Measurements from ENCODE around the gene IL4I1. TPM values are rescaled to one million over a fixed set of nuclear protein-coding genes. Genes with fewer than 3 reads are reported as not detected.
A peak's percentile ranks its signal among the peaks of the same experiment; 100 is the strongest.

Gene IL4I1
- total and polyA plus RNA-seq, 2 experiments from 2014 or later = 0.66 TPM; not detected in 1

DNA sequence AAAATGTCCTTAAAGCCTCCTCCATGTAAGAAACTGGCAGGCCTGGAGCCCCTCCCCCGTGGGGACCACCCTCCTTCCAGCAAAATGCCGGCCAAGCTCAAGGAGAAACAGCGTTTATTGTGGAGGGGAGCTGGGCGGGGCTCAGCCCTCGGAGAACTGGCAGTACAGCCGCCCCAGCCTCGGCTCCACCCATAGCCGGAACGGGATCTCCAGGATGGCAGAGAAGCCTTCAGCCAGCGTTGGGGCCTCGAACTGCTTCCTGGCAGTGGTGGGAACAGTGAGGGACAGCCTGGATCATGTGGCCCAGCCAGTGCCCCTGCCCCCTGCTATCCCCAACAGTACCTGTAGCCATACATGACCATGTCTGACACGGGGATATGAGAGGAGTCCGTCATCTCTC is 35.6 kb downstream of the IL4I1 start:
- in situ Hi-C loops (cut with MboI) = no loop called here
- H3K36me3 ChIP-seq (ENCODE audit: low read depth) = peaks cover 9% of the 10 kb centered on the region; the same call in 1 of the 2 replicates
- WGBS, 2 experiments (ENCODE audit: low coverage in 1 of 2, low lambda C conversion rate in 2 of 2, missing lambda C conversion rate in 2 of 2) = 39 to 46% methylated on average over 13 of the region's 13 CpGs

DNA sequence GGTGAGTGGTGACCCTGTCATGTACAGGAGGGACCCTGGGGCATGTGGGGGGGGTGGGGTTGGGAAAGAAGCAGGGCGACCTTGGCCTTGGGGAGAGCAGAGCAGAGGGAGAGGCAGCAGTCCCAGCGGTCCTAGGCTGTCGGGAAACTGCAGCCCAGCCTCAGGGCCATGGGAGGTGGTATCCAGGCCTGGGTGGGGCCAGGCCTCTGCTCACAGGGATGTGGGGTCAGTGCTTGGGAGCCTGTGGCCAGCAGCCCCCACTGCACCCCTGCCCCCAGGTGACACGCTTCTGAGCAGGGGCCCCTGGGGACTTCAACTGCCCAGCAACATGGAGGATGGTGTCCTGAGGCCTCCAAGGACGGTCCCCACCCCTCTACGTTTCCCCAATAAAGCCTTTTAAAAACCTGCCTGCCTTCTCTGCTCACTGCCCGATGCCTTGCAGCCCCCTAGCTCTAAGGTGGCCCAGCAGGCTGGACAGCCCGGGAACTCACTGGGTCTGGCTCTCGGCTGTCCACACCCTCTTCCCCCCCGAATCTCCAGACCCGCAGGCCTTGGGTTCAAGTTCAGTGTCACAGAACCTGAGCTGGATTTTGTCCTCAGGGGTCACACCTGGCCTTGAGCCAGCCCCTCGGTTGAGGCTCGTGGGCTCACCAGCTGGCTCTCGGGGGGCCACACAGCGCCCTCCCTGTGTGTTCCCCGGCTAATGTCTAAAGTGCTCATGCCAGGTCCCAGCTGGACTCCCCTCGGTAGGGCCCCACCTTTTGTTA is 36.2 kb downstream of the IL4I1 start:
- TF ChIP-seq EZH2 (IDR thresholded peaks at IDR 0.05; ENCODE audit: insufficient read depth, poor library complexity, severe bottlenecking) (no peak), EZH2phosphoT487 (IDR thresholded peaks at IDR 0.05; ENCODE audit: insufficient read depth, low read depth) (no peak)
- H3K4me3 ChIP-seq = no peak overlapping the region
- H3K79me2 ChIP-seq (ENCODE audit: insufficient read depth) = peaks cover 23% of the 10 kb centered on the region
- no peak overlapping the region for H3K27ac ChIP-seq
- in situ Hi-C loops (cut with MboI) = no loop called here
- H2AFZ ChIP-seq = no peak overlapping the region
- no peaks in the 10 kb centered on the region for H3K9me3 ChIP-seq (ENCODE audit: low read depth)
- H3K36me3 ChIP-seq (ENCODE audit: low read depth) = peaks cover 9% of the 10 kb centered on the region; the same call in 1 of the 2 replicates
- no peaks in the 10 kb centered on the region for H4K20me1 ChIP-seq (ENCODE audit: insufficient read depth)
- H3K4me1 ChIP-seq (ENCODE audit: insufficient read depth) = peaks cover 7% of the 10 kb centered on the region
- WGBS, 2 experiments (ENCODE audit: low coverage in 1 of 2, low lambda C conversion rate in 2 of 2, missing lambda C conversion rate in 2 of 2) = 69% methylated on average over 15 to 17 of the region's 17 CpGs
- no peaks in the 10 kb centered on the region for H3K27me3 ChIP-seq (replicated peaks; ENCODE audit: insufficient read depth)
- H3F3A ChIP-seq (ENCODE audit: insufficient read depth) = peaks cover 22% of the 10 kb centered on the region; the same call in 1 of the 2 replicates
- H3K9ac ChIP-seq = no peak overlapping the region
- DNase-seq = no peak
- H3K9me2 ChIP-seq (ENCODE audit: insufficient read depth) = no peaks in the 10 kb centered on the region
- H3K4me2 ChIP-seq (ENCODE audit: unreplicated experiment) = no peak overlapping the region

More for the DNA sequence above, 35.6 kb downstream of the IL4I1 start:
- no peaks in the 10 kb centered on the region for H3K9me3 ChIP-seq (ENCODE audit: low read depth)
- TF ChIP-seq EZH2phosphoT487 (IDR thresholded peaks at IDR 0.05; ENCODE audit: insufficient read depth, low read depth) (no peak), EZH2 (IDR thresholded peaks at IDR 0.05; ENCODE audit: insufficient read depth, poor library complexity, severe bottlenecking) (no peak)
- H4K20me1 ChIP-seq (ENCODE audit: insufficient read depth) = no peaks in the 10 kb centered on the region
- no peak overlapping the region for H3K4me3 ChIP-seq
- peaks cover 11% of the 10 kb centered on the region for H3K4me1 ChIP-seq (ENCODE audit: insufficient read depth)
- H3K4me2 ChIP-seq (ENCODE audit: unreplicated experiment) = no peak overlapping the region
- H3K27ac ChIP-seq = no peak overlapping the region
- peaks cover 26% of the 10 kb centered on the region for H3K79me2 ChIP-seq (ENCODE audit: insufficient read depth)
- H3K9ac ChIP-seq = no peak overlapping the region
- no peaks in the 10 kb centered on the region for H3K9me2 ChIP-seq (ENCODE audit: insufficient read depth)
- peak; percentile 34 for DNase-seq
- H3K27me3 ChIP-seq (replicated peaks; ENCODE audit: insufficient read depth) = no peaks in the 10 kb centered on the region
- no peak overlapping the region for H2AFZ ChIP-seq
- H3F3A ChIP-seq (ENCODE audit: insufficient read depth) = peaks cover 22% of the 10 kb centered on the region; the same call in 1 of the 2 replicates

DNA sequence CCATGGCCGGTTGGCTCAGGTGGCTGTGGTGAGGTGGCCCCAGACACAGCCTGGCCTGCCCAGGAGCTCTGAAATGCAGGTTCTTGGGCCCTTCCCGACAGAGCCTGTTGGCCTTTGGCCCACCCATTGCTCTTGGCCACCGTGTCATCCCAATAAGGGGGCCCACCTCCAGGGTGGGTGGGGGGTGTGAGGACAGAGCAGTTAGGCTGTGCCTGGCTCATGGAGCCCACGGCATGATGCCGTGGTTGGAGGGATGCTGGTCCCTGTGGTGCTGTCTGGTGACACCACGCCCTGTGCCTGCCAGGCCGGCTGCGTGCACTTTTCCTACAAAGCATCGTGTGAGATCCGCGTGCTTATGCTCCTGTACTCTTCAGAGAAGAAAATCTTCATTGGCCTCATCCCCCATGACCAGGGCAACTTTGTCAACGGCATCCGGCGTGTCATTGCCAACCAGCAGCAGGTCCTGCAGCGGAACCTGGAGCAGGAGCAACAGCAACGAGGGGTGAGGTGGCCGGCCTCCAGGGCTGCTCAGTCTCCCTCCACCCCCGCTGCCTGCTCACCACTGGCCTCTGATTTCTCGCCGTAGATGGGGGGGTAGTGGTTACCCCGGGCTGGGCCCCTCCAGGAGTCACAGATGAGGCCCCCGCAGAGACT is 36.9 kb downstream of the IL4I1 start:
- no peak for DNase-seq
- no peak for TF ChIP-seq EZH2 (IDR thresholded peaks at IDR 0.05; ENCODE audit: insufficient read depth, poor library complexity, severe bottlenecking)
- no peak for TF ChIP-seq EZH2phosphoT487 (IDR thresholded peaks at IDR 0.05; ENCODE audit: insufficient read depth, low read depth)
- H3K79me2 ChIP-seq (ENCODE audit: insufficient read depth) = peaks cover 21% of the 10 kb centered on the region
- no peaks in the 10 kb centered on the region for H3K9me3 ChIP-seq (ENCODE audit: low read depth)
- H3K4me2 ChIP-seq (ENCODE audit: unreplicated experiment) = peak overlapping the region; percentile 5
- H3K9ac ChIP-seq = no peak overlapping the region
- peaks cover 9% of the 10 kb centered on the region; the same call in 1 of the 2 replicates for H3K36me3 ChIP-seq (ENCODE audit: low read depth)
- H3K27me3 ChIP-seq (replicated peaks; ENCODE audit: insufficient read depth) = no peaks in the 10 kb centered on the region
- WGBS, 2 experiments (ENCODE audit: low coverage in 1 of 2, low lambda C conversion rate in 2 of 2, missing lambda C conversion rate in 2 of 2) = 84 to 86% methylated on average over 20 to 21 of the region's 22 CpGs
- H3F3A ChIP-seq (ENCODE audit: insufficient read depth) = peaks cover 24% of the 10 kb centered on the region; the same call in 1 of the 2 replicates
- peaks cover 6% of the 10 kb centered on the region for H3K4me1 ChIP-seq (ENCODE audit: insufficient read depth)
- H3K27ac ChIP-seq = peak overlapping the region; percentile 57
- in situ Hi-C loops (cut with MboI) = no loop called here
- H3K4me3 ChIP-seq = no peak overlapping the region
- H3K9me2 ChIP-seq (ENCODE audit: insufficient read depth) = no peaks in the 10 kb centered on the region
- H4K20me1 ChIP-seq (ENCODE audit: insufficient read depth) = no peaks in the 10 kb centered on the region
- no peak overlapping the region for H2AFZ ChIP-seq

DNA sequence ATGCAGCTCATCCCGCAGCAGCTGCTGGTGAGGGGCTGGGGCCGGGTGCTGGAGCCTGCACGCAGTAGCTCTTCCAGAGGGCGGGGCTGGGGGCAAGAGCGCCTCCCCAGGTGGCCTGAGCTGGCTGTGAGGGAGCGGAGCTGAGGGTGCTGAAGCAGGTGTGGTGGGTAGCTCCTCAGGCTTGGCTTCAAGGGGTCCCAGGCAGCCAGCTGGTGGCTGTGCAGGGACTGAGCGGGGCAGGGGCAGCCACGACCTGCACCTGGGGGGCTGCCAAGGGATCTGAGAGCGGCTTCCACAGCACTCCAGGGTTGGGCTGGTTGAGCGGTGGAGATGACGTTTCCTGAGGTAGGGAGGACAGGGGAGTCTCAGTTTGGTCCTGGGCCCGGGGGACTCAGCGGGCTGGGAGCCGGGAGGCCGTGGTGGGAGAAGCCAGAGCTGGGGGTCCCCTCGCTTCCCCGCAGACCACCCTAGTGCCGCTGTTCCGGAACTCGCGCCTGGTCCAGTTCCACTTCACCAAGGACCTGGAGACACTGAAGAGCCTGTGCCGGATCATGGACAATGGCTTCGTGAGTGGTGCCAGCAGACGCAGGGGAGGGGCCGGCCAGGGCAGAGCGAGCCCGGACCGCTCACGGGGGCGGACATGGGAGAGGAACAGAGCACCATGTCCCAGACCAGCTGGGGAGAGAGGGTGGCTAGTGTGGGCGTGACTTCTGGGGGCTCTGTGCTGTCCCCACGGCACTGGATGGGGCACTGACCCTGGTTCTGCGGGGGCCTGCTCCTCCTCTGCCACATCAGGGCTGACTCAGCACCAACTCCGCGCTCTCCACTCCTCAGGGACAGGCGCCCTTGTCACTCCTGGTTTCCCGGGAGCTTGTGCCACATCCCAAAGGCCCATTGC is 38.4 kb downstream of the IL4I1 start:
- Histone ChIP-seq H3K79me2 (ENCODE audit: insufficient read depth) (peaks cover 20% of the 10 kb centered on the region), H3K9ac (no peak overlapping the region), H3K27me3 (replicated peaks; ENCODE audit: insufficient read depth) (no peaks in the 10 kb centered on the region), H3K36me3 (ENCODE audit: low read depth) (no peaks in the 10 kb centered on the region), H3F3A (ENCODE audit: insufficient read depth) (peaks cover 19% of the 10 kb centered on the region; the same call in 1 of the 2 replicates), H3K4me2 (ENCODE audit: unreplicated experiment) (no peak overlapping the region), H3K27ac (peak overlapping the region; percentile 57), H2AFZ (no peak overlapping the region), H3K4me3 (no peak overlapping the region), H3K9me2 (ENCODE audit: insufficient read depth) (no peaks in the 10 kb centered on the region), H4K20me1 (ENCODE audit: insufficient read depth) (no peaks in the 10 kb centered on the region), H3K4me1 (ENCODE audit: insufficient read depth) (peaks cover 6% of the 10 kb centered on the region), H3K9me3 (ENCODE audit: low read depth) (no peaks in the 10 kb centered on the region)
- TF ChIP-seq EZH2 (IDR thresholded peaks at IDR 0.05; ENCODE audit: insufficient read depth, poor library complexity, severe bottlenecking) (no peak), EZH2phosphoT487 (IDR thresholded peaks at IDR 0.05; ENCODE audit: insufficient read depth, low read depth) (no peak)
- peak; percentile 27 for DNase-seq
- in situ Hi-C loops (cut with MboI) = no loop called here
- WGBS, 2 experiments (ENCODE audit: low coverage in 1 of 2, low lambda C conversion rate in 2 of 2, missing lambda C conversion rate in 2 of 2) = 79 to 83% methylated on average over 34 to 36 of the region's 37 CpGs
